H1 (cell line): ENCODE measurements around the gene CNDP1. TPM values are rescaled to one million over a fixed set of nuclear protein-coding genes. Genes with fewer than 3 reads are reported as not detected.

ENCODE experiments used
- CTCF ChIA-PET: fragments of 300-600 bp; sonication (Branson Sonifier 250); formaldehyde crosslinking; loops from one replicate; lab custom pipeline; 2021; ENCODE audit not compliant: partially characterized antibody; lab: Charles Lee
- POLR2A ChIA-PET: fragments of 300-600 bp; sonication (Branson Sonifier 250); formaldehyde crosslinking; loops from one replicate; lab custom pipeline; 2021; ENCODE audit warnings: inconsistent platforms; ENCODE audit not compliant: partially characterized antibody; lab: Charles Lee
- DNase-seq, 2 experiments: peaks; one replicate each; pipeline versions ENCODE4 v3.0.0 to v3.0.0-alpha.2; 2010 to 2022; ENCODE audit warnings: low spot score in 2 of 2, low read depth in 1 of 2, mixed read lengths in 1 of 2
- FAIRE-seq: peaks from 2 replicates; lab custom pipeline; 2011; peaks lifted over from hg19 to GRCh38; lab: Jason Lieb, UNC
- H2AFZ ChIP-seq: 2 replicates; pipeline ENCODE4 v1.8.1; 2012; ENCODE audit warnings: low read length, inconsistent platforms
- H2AK5ac ChIP-seq: 2 replicates; pipeline ENCODE4 v1.6.1; 2013; ENCODE audit warnings: low read depth, low read length
- H2BK120ac ChIP-seq: replicated peaks from 2 replicates; pipeline ENCODE3; 2013; ENCODE audit warnings: low read depth, low read length, inconsistent platforms
- H2BK12ac ChIP-seq: 2 replicates; pipeline ENCODE4 v1.6.1; 2013; ENCODE audit warnings: low read depth, low read length
- H2BK15ac ChIP-seq: 2 replicates; pipeline ENCODE4 v1.6.1; 2013; ENCODE audit warnings: low read length
- H2BK20ac ChIP-seq: 2 replicates; pipeline ENCODE4 v1.6.1; 2013; ENCODE audit warnings: low read length
- H2BK5ac ChIP-seq: 2 replicates; pipeline ENCODE4 v1.6.1; 2013; ENCODE audit warnings: low read depth, low read length
- H3K14ac ChIP-seq: 2 replicates; pipeline ENCODE4 v1.6.1; 2013; ENCODE audit warnings: inconsistent platforms; ENCODE audit not compliant: insufficient read length
- H3K18ac ChIP-seq: 2 replicates; pipeline ENCODE4 v1.6.1; 2013; ENCODE audit warnings: low read length; ENCODE audit errors: extremely low read depth
- H3K23ac ChIP-seq: 2 replicates; pipeline ENCODE4 v1.6.1; 2013; ENCODE audit warnings: inconsistent platforms; ENCODE audit not compliant: insufficient read length
- H3K23me2 ChIP-seq: 2 replicates; pipeline ENCODE4 v1.6.1; 2013; ENCODE audit warnings: low read depth, low read length
- H3K27ac ChIP-seq: 2 replicates; pipeline ENCODE4 v1.6.1; 2011; ENCODE audit warnings: low read depth, low read length, inconsistent platforms
- H3K27me3 ChIP-seq, 4 experiments: replicated peaks in 1 of 4; 1 replicate in 1 of 4; 2 replicates in 3 of 4; pipeline versions ENCODE4 v1.6.1 to v1.8.1; 2011 to 2013; ENCODE audit warnings: low read length in 3 of 4, mild to moderate bottlenecking in 3 of 4, inconsistent platforms in 2 of 4, mixed read lengths in 2 of 4, moderate library complexity in 1 of 4; ENCODE audit not compliant: control insufficient read depth in 3 of 4, insufficient read depth in 3 of 4; ENCODE audit errors: extremely low read depth in 1 of 4
- H3K36me3 ChIP-seq, 4 experiments: 2 replicates each; pipeline versions ENCODE4 v1.6.1 to v1.8.1; 2011 to 2013; ENCODE audit warnings: mild to moderate bottlenecking in 4 of 4, low read length in 3 of 4, moderate library complexity in 2 of 4, control low read depth in 1 of 4, inconsistent platforms in 1 of 4; ENCODE audit not compliant: insufficient read depth in 4 of 4, control insufficient read depth in 2 of 4
- H3K4ac ChIP-seq: replicated peaks from 2 replicates; pipeline ENCODE3; 2013; ENCODE audit warnings: low read length, low read depth, mixed read lengths, inconsistent platforms; ENCODE audit not compliant: insufficient read length
- H3K4me1 ChIP-seq, 4 experiments: replicated peaks in 1 of 4; 1 replicate in 1 of 4; 2 replicates in 3 of 4; pipeline versions ENCODE4 v1.6.1 to v1.8.1; 2011 to 2013; ENCODE audit warnings: low read length in 3 of 4, inconsistent platforms in 2 of 4, mixed read lengths in 1 of 4; ENCODE audit not compliant: insufficient read depth in 4 of 4, control insufficient read depth in 3 of 4
- H3K4me2 ChIP-seq, 2 experiments: 2 replicates each; pipeline versions ENCODE4 v1.6.1 to v1.8.1; 2011 to 2013; ENCODE audit warnings: low read depth in 2 of 2, low read length in 2 of 2, control low read depth in 1 of 2, inconsistent platforms in 1 of 2, mild to moderate bottlenecking in 1 of 2; ENCODE audit not compliant: insufficient read depth in 1 of 2
- H3K4me3 ChIP-seq, 4 experiments: fragments of 200-600, 300-600 bp in 1 of 4; sonication (generic), shearing (Covaris generic), sonication (Bioruptor Twin) in 1 of 4; 2 replicates each; pipeline versions ENCODE4 v1.5.1 to v1.8.1; 2011 to 2016; ENCODE audit warnings: low read length in 4 of 4, low read depth in 3 of 4, control low read depth in 2 of 4, inconsistent platforms in 2 of 4, mild to moderate bottlenecking in 2 of 4, mixed read lengths in 1 of 4, moderate library complexity in 1 of 4; ENCODE audit not compliant: insufficient read depth in 2 of 4; ENCODE audit errors: extremely low read depth in 1 of 4
- H3K56ac ChIP-seq: replicated peaks from 2 replicates; pipeline ENCODE3; 2013; ENCODE audit warnings: low read depth, mild to moderate bottlenecking, mixed read lengths, low read length, inconsistent platforms; ENCODE audit not compliant: insufficient read length
- H3K79me1 ChIP-seq: 2 replicates; pipeline ENCODE4 v1.6.1; 2013; ENCODE audit warnings: low read depth, low read length, control low read depth
- H3K79me2 ChIP-seq, 2 experiments: 2 replicates each; pipeline versions ENCODE4 v1.6.1 to v1.8.1; 2012 to 2013; ENCODE audit warnings: low read length in 2 of 2, mild to moderate bottlenecking in 2 of 2, inconsistent platforms in 1 of 2; ENCODE audit not compliant: insufficient read depth in 2 of 2, control insufficient read depth in 1 of 2
- H3K9ac ChIP-seq, 4 experiments: replicated peaks in 1 of 4; 1 replicate in 1 of 4; 2 replicates in 3 of 4; pipeline versions ENCODE4 v1.6.1 to v1.8.1; 2011 to 2013; ENCODE audit warnings: low read depth in 3 of 4, low read length in 3 of 4, control low read depth in 2 of 4, mild to moderate bottlenecking in 2 of 4, moderate library complexity in 2 of 4, inconsistent platforms in 1 of 4; ENCODE audit errors: extremely low read depth in 1 of 4
- H3K9me3 ChIP-seq, 2 experiments: 2 replicates each; pipeline versions ENCODE4 v1.6.1 to v1.8.1; 2012 to 2013; ENCODE audit warnings: mild to moderate bottlenecking in 2 of 2, moderate library complexity in 2 of 2, control low read depth in 1 of 2, inconsistent platforms in 1 of 2, low read depth in 1 of 2, low read length in 1 of 2, mixed read lengths in 1 of 2; ENCODE audit not compliant: insufficient read depth in 2 of 2
- H4K20me1 ChIP-seq, 2 experiments: replicated peaks in 1 of 2; 2 replicates each; pipeline versions ENCODE3 to v1.8.1; 2011 to 2013; ENCODE audit warnings: inconsistent platforms in 2 of 2, low read length in 2 of 2, mild to moderate bottlenecking in 1 of 2; ENCODE audit not compliant: insufficient read depth in 2 of 2, control insufficient read depth in 1 of 2
- H4K5ac ChIP-seq: 2 replicates; pipeline ENCODE4 v1.6.1; 2013; ENCODE audit warnings: low read length, low read depth, mixed read lengths, inconsistent platforms; ENCODE audit not compliant: insufficient read length
- H4K8ac ChIP-seq: 2 replicates; pipeline ENCODE4 v1.8.0; 2013; ENCODE audit warnings: mild to moderate bottlenecking, moderate library complexity, low read length, inconsistent platforms; ENCODE audit not compliant: insufficient read depth; ENCODE audit errors: extremely low read depth
- H4K91ac ChIP-seq: replicated peaks from 2 replicates; pipeline ENCODE3; 2013; ENCODE audit warnings: low read length, mixed read lengths, inconsistent platforms; ENCODE audit not compliant: insufficient read length
- CEBPB ChIP-seq: IDR thresholded peaks from 2 replicates; pipeline ENCODE4 v1.6.1; 2012; ENCODE audit warnings: low read depth, low read length
- GABPA ChIP-seq: IDR thresholded peaks from 2 replicates; pipeline ENCODE4 v1.6.1; 2011; ENCODE audit warnings: mild to moderate bottlenecking, low read length, moderate library complexity, borderline replicate concordance; ENCODE audit not compliant: insufficient read depth
- HDAC6 ChIP-seq: IDR thresholded peaks from one replicate; pipeline ENCODE4 v1.7.1; 2012; ENCODE audit warnings: low read depth, mild to moderate bottlenecking, inconsistent platforms, low read length, moderate library complexity
- JUN ChIP-seq: IDR thresholded peaks from 2 replicates; pipeline ENCODE4 v1.6.1; 2011; ENCODE audit warnings: low read depth, mild to moderate bottlenecking, improper control_type of control experiment, low read length
- NANOG ChIP-seq: IDR thresholded peaks from 2 replicates; pipeline ENCODE4 v1.6.1; 2011; ENCODE audit warnings: low read length, low read depth, mild to moderate bottlenecking, inconsistent platforms; ENCODE audit not compliant: insufficient read depth, poor library complexity, severe bottlenecking
- RBBP5 ChIP-seq: IDR thresholded peaks from 2 replicates; pipeline ENCODE4 v1.7.1; 2012; ENCODE audit warnings: low read depth, mild to moderate bottlenecking, inconsistent platforms, low read length, moderate library complexity, borderline replicate concordance
- SAP30 ChIP-seq: fragments of 300-600 bp; sonication (generic); IDR thresholded peaks from 2 replicates; pipeline ENCODE4 v1.7.1; 2012; ENCODE audit warnings: low read length, moderate library complexity, mild to moderate bottlenecking, inconsistent platforms; ENCODE audit not compliant: insufficient read depth, insufficient replicate concordance
- SIN3A ChIP-seq, 2 experiments: IDR thresholded peaks in 1 of 2; conservative IDR thresholded peaks in 1 of 2; 2 replicates each; pipeline ENCODE4 v1.6.1; 2011 to 2012; ENCODE audit warnings: low read length in 2 of 2, improper control_type of control experiment in 1 of 2, low read depth in 1 of 2, mild to moderate bottlenecking in 1 of 2
- SP4 ChIP-seq: IDR thresholded peaks from 2 replicates; pipeline ENCODE4 v1.6.1; 2012; ENCODE audit warnings: low read length, inconsistent platforms
- TAF1 ChIP-seq: IDR thresholded peaks from 2 replicates; pipeline ENCODE4 v1.6.1; 2011; ENCODE audit warnings: mild to moderate bottlenecking, low read depth, low read length
- TBP ChIP-seq: IDR thresholded peaks from 2 replicates; pipeline ENCODE4 v1.6.1; 2011; ENCODE audit warnings: low read depth, low read length, improper control_type of control experiment
- WGBS, 2 experiments: shearing (Covaris generic) in 1 of 2; methylation state at CpG; one replicate each; pipeline versions ENCODE4 v1.1.6 to v1.1.7; 2013 to 2015; ENCODE audit warnings: low lambda C conversion rate in 2 of 2, mixed read lengths in 2 of 2, inconsistent platforms in 1 of 2, low coverage in 1 of 2, missing lambda C conversion rate in 1 of 2; ENCODE audit not compliant: insufficient replicate concordance in 2 of 2, insufficient coverage in 1 of 2, insufficient read length in 1 of 2; ENCODE audit errors: extremely low coverage in 1 of 2, missing lambda C conversion rate in 1 of 2; 5-methylcytosine and 5-hydroxymethylcytosine counted together
- polyA plus RNA-seq, 7 experiments: library from polyadenylated mRNA; depleted of rRNA in 3 of 7; stranded (reverse) in 5 of 7; unstranded in 2 of 7; fragments of >200 nt in 5 of 7; fragments of 200-250 nt in 2 of 7; gene quantifications; 1 replicate in 5 of 7; 2 replicates in 1 of 7; 4 replicates in 1 of 7; pipeline versions ENCODE4 v1.2.1 to v1.2.3, GENCODE V29; 2011 to 2013; ENCODE audit warnings: missing spikeins in 2 of 7, mixed read lengths in 2 of 7
- total RNA-seq: library from RNA; stranded (reverse); fragmentation: NEBNext Ultra II Directional; extraction: Animal tissue kit (Norgen Biotek cat#: 25700); gene quantifications from 2 replicates; pipeline ENCODE4 v1.2.1, GENCODE V29; 2021
- TF ChIP-seq, protein P1 (sequence below): IDR thresholded peaks from 2 replicates; pipeline ENCODE4 v1.6.1; 2012; ENCODE audit warnings: inconsistent platforms

The CNDP1 gene
- total and polyA plus RNA-seq, 2 of the 8 experiments (the other 6 are each of a cell fraction or from before 2014, with no cell fraction given) = 0.09 TPM; not detected in 1

- Histone ChIP-seq H2AFZ (no peak overlapping the region), H3K79me2 (no peaks in the 10 kb centered on the region), H2BK5ac (no peak overlapping the region), H4K20me1 (no peaks in the 10 kb centered on the region), H3K36me3 (no peaks in the 10 kb centered on the region), H3K56ac (no peak overlapping the region), H2BK20ac (no peak overlapping the region), H3K4me3 (no peak overlapping the region), H4K91ac (no peak overlapping the region), H2BK15ac (no peak overlapping the region), H2BK120ac (no peak overlapping the region), H3K14ac (no peak overlapping the region), H3K4me2 (no peak overlapping the region), H3K4me1 (no peaks in the 10 kb centered on the region; a peak in 1 of 7 replicates), H3K23me2 (no peaks in the 10 kb centered on the region), H3K23ac (no peak overlapping the region), H3K9ac (no peak overlapping the region; a peak in 1 of 7 replicates), H2BK12ac (no peak overlapping the region), H3K27me3 (no peaks in the 10 kb centered on the region), H3K9me3 (no peaks in the 10 kb centered on the region), H4K5ac (no peak overlapping the region), H3K18ac (no peak overlapping the region), H3K27ac (no peak overlapping the region), H4K8ac (no peak overlapping the region), H3K79me1 (no peaks in the 10 kb centered on the region), H2AK5ac (no peak overlapping the region), H3K4ac (no peak overlapping the region)
- ChIA-PET POLR2A (interaction anchor here (1.0 kb wide), 1 partner anchor 19 kb away, joined by 3 read pairs; no protein-coding TSS in a partner anchor), CTCF (interaction anchor here (0.7 to 2.6 kb wide), 4 partner anchors 11 to 23 kb away, joined by 3 to 14 read pairs (median 6); no protein-coding TSS in a partner anchor)
- FAIRE-seq (no peak), DNase-seq (no peak)
- 85% methylated on average over 20 of the region's 20 CpGs; no CpG with 5 or more reads in 1 of the 2 experiments for WGBS, 2 experiments
- TF ChIP-seq SP4 (no peak), HDAC6 (no peak), GABPA (no peak), CEBPB (no peak), SIN3A (conservative IDR thresholded peaks at IDR 0.05 in 1 of 2, IDR thresholded peaks at IDR 0.05 in 1 of 2; ENCODE audit: low read depth in 1 of 2, low read length in 2 of 2) (no peak), SAP30 (no peak), TBP (no peak), TAF1 (no peak), JUN (no peak), NANOG (no peak), RBBP5 (no peak)
- TF ChIP-seq, protein P1, sequence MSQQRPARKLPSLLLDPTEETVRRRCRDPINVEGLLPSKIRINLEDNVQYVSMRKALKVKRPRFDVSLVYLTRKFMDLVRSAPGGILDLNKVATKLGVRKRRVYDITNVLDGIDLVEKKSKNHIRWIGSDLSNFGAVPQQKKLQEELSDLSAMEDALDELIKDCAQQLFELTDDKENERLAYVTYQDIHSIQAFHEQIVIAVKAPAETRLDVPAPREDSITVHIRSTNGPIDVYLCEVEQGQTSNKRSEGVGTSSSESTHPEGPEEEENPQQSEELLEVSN = no peak
Measured at GRCh38 chr18:74540652-74541421, 6.5 kb downstream of the CNDP1 start.
